ENCODE measurements around the gene FZD4.
"Not testable (repeated sequence)": the region's sequence is repeated elsewhere in the genome, so short reads cannot be mapped to it uniquely, and the experiment has no call there.

Gene FZD4

GRCh38 chr11:86937193-86937806 lies 17.9 kb downstream of the FZD4 start:
- DNase-seq (ENCODE audit: low spot score) = not testable (repeated sequence)

- no peak for DNase-seq (ENCODE audit: low spot score)
These were observed 20.1 kb downstream of the FZD4 start for GRCh38 chr11:86934926-86935579.

- no peak for DNase-seq (ENCODE audit: low spot score)
These were observed 20.7 kb downstream of the FZD4 start for GRCh38 chr11:86934582-86934900.

GRCh38 chr11:86933891-86934581 lies 21.2 kb downstream of the FZD4 start:
- no peak for DNase-seq (ENCODE audit: low spot score)

GRCh38 chr11:86932924-86933875 lies 22.0 kb downstream of the FZD4 start:
- no peak for DNase-seq (ENCODE audit: low spot score)

- no peak for DNase-seq (ENCODE audit: low spot score)
These were observed 23.0 kb downstream of the FZD4 start for GRCh38 chr11:86932259-86932585.

GRCh38 chr11:86931548-86932258 lies 23.5 kb downstream of the FZD4 start:
- no peak for DNase-seq (ENCODE audit: low spot score)

- DNase-seq (ENCODE audit: low spot score) = no peak
These were observed 24.1 kb downstream of the FZD4 start for GRCh38 chr11:86930957-86931547.

- DNase-seq (ENCODE audit: low spot score) = no peak
These were observed 28.2 kb downstream of the FZD4 start for GRCh38 chr11:86926975-86927374.

- DNase-seq (ENCODE audit: low spot score) = peak; percentile 58
These were observed 31.0 kb downstream of the FZD4 start for GRCh38 chr11:86923999-86924766.

- no peak for DNase-seq (ENCODE audit: low spot score)
These were observed 33.0 kb downstream of the FZD4 start for GRCh38 chr11:86922225-86922624.

- peak; percentile 60 for DNase-seq (ENCODE audit: low spot score)
These were observed 35.5 kb downstream of the FZD4 start for GRCh38 chr11:86919557-86920210.

- no peak for DNase-seq (ENCODE audit: low spot score)
These were observed 36.2 kb downstream of the FZD4 start for GRCh38 chr11:86918973-86919372.

GRCh38 chr11:86918496-86918895 lies 36.7 kb downstream of the FZD4 start:
- DNase-seq (ENCODE audit: low spot score) = no peak

- no peak for DNase-seq (ENCODE audit: low spot score)
These were observed 37.6 kb downstream of the FZD4 start for GRCh38 chr11:86917589-86917988.

GRCh38 chr11:86916330-86916729 lies 38.9 kb downstream of the FZD4 start:
- peak; percentile 15 for DNase-seq (ENCODE audit: low spot score)

- not testable (repeated sequence) for DNase-seq (ENCODE audit: low spot score)
These were observed 39.3 kb downstream of the FZD4 start for GRCh38 chr11:86915850-86916249.

GRCh38 chr11:86914865-86915519 lies 40.2 kb downstream of the FZD4 start:
- DNase-seq (ENCODE audit: low spot score) = no peak

- DNase-seq (ENCODE audit: low spot score) = no peak
These were observed 43.0 kb downstream of the FZD4 start for GRCh38 chr11:86912238-86912637.

- DNase-seq (ENCODE audit: low spot score) = no peak
These were observed 44.6 kb downstream of the FZD4 start for GRCh38 chr11:86910592-86910991.
